Activated T-cell treated with anti-CD3 and anti-CD28 coated beads, Interleukin-2, amount 50 U/mL, for 72 hours (primary cell): ENCODE measurements around the gene FNIP2. TPM values are rescaled to one million over a fixed set of nuclear protein-coding genes. Genes with fewer than 3 reads are reported as not detected.
"Not testable (repeated sequence)": the region's sequence is repeated elsewhere in the genome, so short reads cannot be mapped to it uniquely, and the experiment has no call there.

ENCODE experiments used
- ATAC-seq, 2 donors: fragments of 150-1000 bp; cut with Tn5 transposase; replicated peaks in 1 of 2; 2 replicates each; pipeline ENCODE4 v1.10.0; 2021; ENCODE audit warnings: moderate library complexity in 2 of 2, mild to moderate bottlenecking in 1 of 2
- DNase-seq, 2 donors: peaks; one replicate each; pipeline ENCODE4 v3.0.0; 2021 to 2022; ENCODE audit warnings: mixed read lengths in 1 of 2
- H3K27ac Mint-ChIP-seq: one replicate; pipeline ENCODE4 v1.8.0; 2022; ENCODE audit warnings: mild to moderate bottlenecking, moderate library complexity, mixed read lengths
- H3K27me3 Mint-ChIP-seq: one replicate; pipeline ENCODE4 v1.8.0; 2022; ENCODE audit warnings: low read depth, mixed read lengths
- H3K36me3 Mint-ChIP-seq, 2 donors: one replicate each; pipeline ENCODE4 v1.8.0; 2022; ENCODE audit warnings: mixed read lengths in 2 of 2, mild to moderate bottlenecking in 1 of 2; ENCODE audit not compliant: insufficient read depth in 2 of 2
- H3K4me1 Mint-ChIP-seq: one replicate; pipeline ENCODE4 v1.8.0; 2022; ENCODE audit warnings: low read depth, mixed read lengths
- H3K4me3 Mint-ChIP-seq, 2 donors: one replicate each; pipeline ENCODE4 v1.8.0; 2022; ENCODE audit warnings: mild to moderate bottlenecking in 2 of 2, mixed read lengths in 2 of 2, moderate library complexity in 2 of 2
- H3K9me3 Mint-ChIP-seq, 2 donors: one replicate each; pipeline ENCODE4 v1.8.0; 2022; ENCODE audit warnings: mixed read lengths in 2 of 2
- total RNA-seq, 2 donors: library from RNA; stranded (reverse); gene quantifications; one replicate each; pipeline ENCODE4 v1.2.3, GENCODE V29; 2022

FNIP2 gene
- total RNA-seq, 2 donors from 2014 or later, result 12.7 to 20.1 TPM

- ATAC-seq, result no peak
- H3K27ac Mint-ChIP-seq, result no peak overlapping the region
- H3K27me3 Mint-ChIP-seq, result peaks cover 5% of the 10 kb centered on the region
- H3K36me3 Mint-ChIP-seq, result no peaks in the 10 kb centered on the region
- no peaks in the 10 kb centered on the region for H3K9me3 Mint-ChIP-seq
- DNase-seq, result no peak
- H3K4me1 Mint-ChIP-seq, result no peaks in the 10 kb centered on the region
- no peak overlapping the region for H3K4me3 Mint-ChIP-seq
Observed at GRCh38 chr4:158750379-158750778, 18.4 kb upstream of the FNIP2 start.

GRCh38 chr4:158754385-158755180 is 14.2 kb upstream of the FNIP2 start:
- Mint-ChIP-seq H3K9me3 (peaks cover 0 to 1% of the 10 kb centered on the region in 2 donors), H3K27ac (no peak overlapping the region), H3K36me3 (peaks cover 0 to 3% of the 10 kb centered on the region in 2 donors), H3K4me3 (no peak overlapping the region), H3K27me3 (peaks cover 18% of the 10 kb centered on the region), H3K4me1 (no peaks in the 10 kb centered on the region)
- DNase-seq (no peak), ATAC-seq (no peak)

GRCh38 chr4:158755819-158756218 is 13.0 kb upstream of the FNIP2 start:
- H3K27me3 Mint-ChIP-seq, result peaks cover 18% of the 10 kb centered on the region
- not testable (repeated sequence) for DNase-seq, H3K27ac Mint-ChIP-seq, H3K36me3 Mint-ChIP-seq, ATAC-seq, H3K4me3 Mint-ChIP-seq, H3K4me1 Mint-ChIP-seq, H3K9me3 Mint-ChIP-seq

GRCh38 chr4:158756588-158756987 is 12.2 kb upstream of the FNIP2 start:
- DNase-seq (no peak), ATAC-seq (no peak)
- H3K4me1 Mint-ChIP-seq, result no peaks in the 10 kb centered on the region
- H3K27ac Mint-ChIP-seq, result no peak overlapping the region
- no peak overlapping the region for H3K4me3 Mint-ChIP-seq
- H3K9me3 Mint-ChIP-seq, result peaks cover 0 to 1% of the 10 kb centered on the region in 2 donors
- H3K27me3 Mint-ChIP-seq, result peaks cover 13% of the 10 kb centered on the region
- peaks cover 0 to 3% of the 10 kb centered on the region in 2 donors for H3K36me3 Mint-ChIP-seq

- Mint-ChIP-seq H3K9me3 (peaks cover 0 to 1% of the 10 kb centered on the region in 2 donors), H3K27ac (no peak overlapping the region), H3K27me3 (peaks cover 13% of the 10 kb centered on the region), H3K4me3 (no peak overlapping the region), H3K36me3 (peaks cover 0 to 3% of the 10 kb centered on the region in 2 donors), H3K4me1 (no peaks in the 10 kb centered on the region)
- ATAC-seq (no peak), DNase-seq (no peak)
Observed at GRCh38 chr4:158758142-158758541, 10.7 kb upstream of the FNIP2 start.

- DNase-seq (no peak), ATAC-seq (no peak)
- Mint-ChIP-seq H3K27me3 (peaks cover 13% of the 10 kb centered on the region), H3K36me3 (peaks cover 0 to 3% of the 10 kb centered on the region in 2 donors), H3K4me1 (no peaks in the 10 kb centered on the region), H3K9me3 (peaks cover 0 to 1% of the 10 kb centered on the region in 2 donors), H3K27ac (no peak overlapping the region), H3K4me3 (no peak overlapping the region)
Observed at GRCh38 chr4:158758703-158759102, 10.1 kb upstream of the FNIP2 start.

- H3K27ac Mint-ChIP-seq, H3K4me1 Mint-ChIP-seq, H3K9me3 Mint-ChIP-seq, H3K4me3 Mint-ChIP-seq, ATAC-seq, DNase-seq, H3K36me3 Mint-ChIP-seq: not testable (repeated sequence)
- peaks cover 13% of the 10 kb centered on the region for H3K27me3 Mint-ChIP-seq
Observed at GRCh38 chr4:158759539-158759938, 9.3 kb upstream of the FNIP2 start.

GRCh38 chr4:158760866-158761265 is 8.0 kb upstream of the FNIP2 start:
- ATAC-seq, result peak; percentile 82 to 98
- Mint-ChIP-seq H3K4me3 (peak overlapping the region in 1 of 2 donors; percentile 45), H3K36me3 (peaks cover 0 to 3% of the 10 kb centered on the region in 2 donors), H3K9me3 (peaks cover 0 to 1% of the 10 kb centered on the region in 2 donors), H3K27me3 (peaks cover 12% of the 10 kb centered on the region), H3K4me1 (no peaks in the 10 kb centered on the region), H3K27ac (no peak overlapping the region)
- DNase-seq, result peak; percentile 4 to 21

- Mint-ChIP-seq H3K4me3 (no peak overlapping the region), H3K4me1 (peaks cover 5% of the 10 kb centered on the region), H3K27me3 (no peaks in the 10 kb centered on the region), H3K36me3 (no peaks in the 10 kb centered on the region), H3K27ac (no peak overlapping the region), H3K9me3 (no peaks in the 10 kb centered on the region)
- ATAC-seq, result no peak
- no peak for DNase-seq
Observed at GRCh38 chr4:158762553-158762952, 6.3 kb upstream of the FNIP2 start.

- Mint-ChIP-seq H3K27me3 (no peaks in the 10 kb centered on the region), H3K9me3 (no peaks in the 10 kb centered on the region), H3K27ac (no peak overlapping the region), H3K4me1 (peaks cover 13% of the 10 kb centered on the region), H3K36me3 (no peaks in the 10 kb centered on the region), H3K4me3 (no peak overlapping the region)
- DNase-seq (no peak), ATAC-seq (no peak)
Observed at GRCh38 chr4:158763462-158763861, 5.4 kb upstream of the FNIP2 start.

GRCh38 chr4:158766434-158767044 is 2.3 kb upstream of the FNIP2 start:
- no peaks in the 10 kb centered on the region for H3K27me3 Mint-ChIP-seq
- no peaks in the 10 kb centered on the region for H3K9me3 Mint-ChIP-seq
- H3K27ac Mint-ChIP-seq, result no peak overlapping the region
- H3K4me3 Mint-ChIP-seq, result no peak overlapping the region
- no peak for DNase-seq
- peaks cover 3% of the 10 kb centered on the region in 2 donors for H3K36me3 Mint-ChIP-seq
- peaks cover 30% of the 10 kb centered on the region for H3K4me1 Mint-ChIP-seq
- no peak for ATAC-seq

GRCh38 chr4:158767451-158767850 is 1.4 kb upstream of the FNIP2 start:
- Mint-ChIP-seq H3K9me3 (no peaks in the 10 kb centered on the region), H3K4me3 (peak overlapping the region; percentile 75 to 79), H3K4me1 (peaks cover 39% of the 10 kb centered on the region), H3K36me3 (peaks cover 3% of the 10 kb centered on the region in 2 donors), H3K27ac (peak overlapping the region; percentile 82), H3K27me3 (no peaks in the 10 kb centered on the region)
- ATAC-seq, result peak in 1 of 2 donors; percentile 10
- no peak for DNase-seq

- no peaks in the 10 kb centered on the region for H3K9me3 Mint-ChIP-seq
- peak overlapping the region; percentile 100 for H3K4me3 Mint-ChIP-seq
- ATAC-seq (peak; percentile 54 to 55), DNase-seq (peak; percentile 55 to 57)
- peak overlapping the region; percentile 97 for H3K27ac Mint-ChIP-seq
- H3K27me3 Mint-ChIP-seq, result no peaks in the 10 kb centered on the region
- peaks cover 3% of the 10 kb centered on the region in 2 donors for H3K36me3 Mint-ChIP-seq
- H3K4me1 Mint-ChIP-seq, result peaks cover 49% of the 10 kb centered on the region
Observed at GRCh38 chr4:158769175-158769921, 522 bp downstream of the FNIP2 start.
